HepG2 (cell line): ENCODE data around the gene NFATC4. TPM values are rescaled to one million over a fixed set of nuclear protein-coding genes. Genes with fewer than 3 reads are reported as not detected.

Experiments used
- ATAC-seq: fragments of 200-7000 bp; cut with Tn5 transposase; 3 replicates; pipeline ENCODE4 v1.9.1; 2020; ENCODE audit warnings: mild to moderate bottlenecking, moderate library complexity
- BruUV-seq: library from RNA; stranded (reverse); fragments of 400-500 nt; replicated peaks from 2 replicates; lab custom pipeline; 2021; lab: Mats Ljungman, UMichigan
- CTCF ChIA-PET: fragments of 300-600 bp; formaldehyde crosslinking; extraction: SDS; loops from one replicate; lab custom pipeline; 2021; ENCODE audit warnings: low total read pairs, inconsistent platforms, low intra/inter-chr PET ratio; lab: Yijun Ruan, JAX
- POLR2A ChIA-PET: fragments of 350-600 bp; sonication (Branson Sonifier 250); formaldehyde crosslinking; loops from one replicate; lab custom pipeline; 2020; ENCODE audit warnings: antibody characterized with exemption, inconsistent platforms; lab: Yijun Ruan, JAX
- DNase-seq: peaks from one replicate; pipeline ENCODE4 v3.0.0-alpha.2; 2015; ENCODE audit warnings: low spot score
- FAIRE-seq: peaks from 3 replicates; lab custom pipeline; 2011; peaks lifted over from hg19 to GRCh38; lab: Jason Lieb, UNC
- H2AFZ ChIP-seq: one replicate; pipeline ENCODE4 v1.6.1; 2011; ENCODE audit warnings: low read length, inconsistent platforms
- H3K27ac ChIP-seq: fragments of 300-600 bp; 3 replicates; pipeline ENCODE4 v1.8.0; 2011; ENCODE audit warnings: mixed run types, mild to moderate bottlenecking, mixed read lengths, low read length, inconsistent platforms; ENCODE audit not compliant: insufficient read depth; ENCODE audit errors: extremely low read length
- H3K27me3 ChIP-seq, 2 experiments: fragments of 200-600 bp in 1 of 2; 2 replicates in 1 of 2; 3 replicates in 1 of 2; pipeline versions ENCODE4 v1.6.0 to v1.8.0; 2011; ENCODE audit warnings: low read length in 2 of 2, mild to moderate bottlenecking in 2 of 2, moderate library complexity in 2 of 2, inconsistent platforms in 1 of 2; ENCODE audit not compliant: insufficient read depth in 2 of 2, control insufficient read depth in 1 of 2
- H3K36me3 ChIP-seq, 2 experiments: fragments of 200-600 bp in 1 of 2; replicated peaks in 1 of 2; 2 replicates in 1 of 2; 3 replicates in 1 of 2; pipeline versions ENCODE4 v1.5.1 to v1.8.0; 2011; ENCODE audit warnings: low read length in 2 of 2, inconsistent platforms in 1 of 2; ENCODE audit not compliant: insufficient read depth in 2 of 2, control insufficient read depth in 1 of 2
- H3K4me1 ChIP-seq: 2 replicates; pipeline ENCODE4 v1.5.1; 2012; ENCODE audit warnings: low read length, inconsistent platforms; ENCODE audit not compliant: insufficient read depth
- H3K4me2 ChIP-seq: 2 replicates; pipeline ENCODE4 v1.6.0; 2011; ENCODE audit warnings: low read depth, low read length, inconsistent platforms
- H3K4me3 ChIP-seq, 3 experiments: fragments of 200-600 bp in 1 of 3; sonication (generic), shearing (Covaris generic) in 1 of 3; replicated peaks in 1 of 3; 2 replicates each; pipeline ENCODE4 v1.5.1; 2011 to 2016; ENCODE audit warnings: low read length in 3 of 3, inconsistent platforms in 2 of 3, low read depth in 2 of 3, mild to moderate bottlenecking in 2 of 3, control low read depth in 1 of 3, mixed read lengths in 1 of 3; ENCODE audit not compliant: insufficient read depth in 1 of 3
- H3K79me2 ChIP-seq: one replicate; pipeline ENCODE4 v1.6.1; 2011; ENCODE audit warnings: low read length, inconsistent platforms; ENCODE audit not compliant: insufficient read depth
- H3K9ac ChIP-seq: 2 replicates; pipeline ENCODE4 v1.6.0; 2011; ENCODE audit warnings: mild to moderate bottlenecking, low read depth, low read length, inconsistent platforms; ENCODE audit not compliant: insufficient read depth
- H3K9me3 ChIP-seq: 2 replicates; pipeline ENCODE4 v1.5.1; 2012; ENCODE audit warnings: mild to moderate bottlenecking, low read length
- H4K20me1 ChIP-seq: 2 replicates; pipeline ENCODE4 v1.6.0; 2011; ENCODE audit warnings: inconsistent platforms, mild to moderate bottlenecking, low read length, moderate library complexity; ENCODE audit not compliant: insufficient read depth
- FLYWCH1 ChIP-seq: sonication (generic); formaldehyde crosslinking; IDR thresholded peaks from 2 replicates; pipeline ENCODE4 v1.8.1; 2023; ENCODE audit warnings: mild to moderate bottlenecking, missing genetic modification reagents
- GPN1 ChIP-seq: sonication (generic); formaldehyde crosslinking; IDR thresholded peaks from 2 replicates; pipeline ENCODE4 v1.5.1; 2020; ENCODE audit warnings: missing genetic modification reagents, borderline replicate concordance
- KAT2B ChIP-seq: fragments of 150-350 bp; IDR thresholded peaks from 2 replicates; pipeline ENCODE4 v1.6.1; 2014; ENCODE audit warnings: low read depth, low read length, borderline replicate concordance
- PHF21A ChIP-seq: sonication (generic); formaldehyde crosslinking; IDR thresholded peaks from 2 replicates; pipeline ENCODE4 v1.5.0; 2020; ENCODE audit warnings: mild to moderate bottlenecking, missing genetic modification reagents
- RERE ChIP-seq: IDR thresholded peaks from 2 replicates; pipeline ENCODE4 v1.6.1; 2016; ENCODE audit warnings: low read depth, missing genetic modification reagents, missing compliant biosample characterization
- RNF219 ChIP-seq: sonication (generic); formaldehyde crosslinking; IDR thresholded peaks from 2 replicates; pipeline ENCODE4 v1.5.0; 2020; ENCODE audit warnings: mild to moderate bottlenecking, missing genetic modification reagents
- SMARCC2 ChIP-seq: fragments of 450-650 bp; IDR thresholded peaks from 2 replicates; pipeline ENCODE4 v1.6.1; 2017; ENCODE audit warnings: antibody characterized with exemption, mild to moderate bottlenecking
- ZNF207 ChIP-seq: fragments of 450-650 bp; IDR thresholded peaks from 2 replicates; pipeline ENCODE4 v1.6.1; 2016; ENCODE audit warnings: antibody characterized with exemption, borderline replicate concordance
- ZNF225 ChIP-seq: sonication (generic); formaldehyde crosslinking; IDR thresholded peaks from 2 replicates; pipeline ENCODE4 v1.4.0; 2020; ENCODE audit warnings: mild to moderate bottlenecking, missing genetic modification reagents
- WGBS: methylation state at CpG from one replicate; pipeline ENCODE4 v1.1.6; 2017; ENCODE audit warnings: low lambda C conversion rate; 5-methylcytosine and 5-hydroxymethylcytosine counted together
- in situ Hi-C: cut with HindIII; loops from 2 replicates; pipeline ENCODE4 v1.10.0; 2017; ENCODE audit warnings: low pct_unique_long_range_greater_than_20kb; ENCODE audit not compliant: extremely low pct_ligation_motif_present
- intact Hi-C: fragments of 100-400 bp; cut with micrococcal nuclease; formaldehyde crosslinking; loops from one replicate; pipeline ENCODE4 v1.10.0; 2022; ENCODE audit not compliant: unreplicated experiment
- polyA plus RNA-seq, 8 experiments: library from polyadenylated mRNA; depleted of rRNA in 3 of 8; stranded (reverse) in 7 of 8; unstranded in 1 of 8; fragments of >200 nt; fragmentation: Illumina TruSeq in 4 of 8; extraction: Trizol in 4 of 8; gene quantifications; 2 replicates each; pipeline versions ENCODE4 v1.2.1 to v1.2.3, GENCODE V29; 2011 to 2016; ENCODE audit warnings: low read depth in 4 of 8, missing spikeins in 1 of 8, mixed read lengths in 1 of 8; ENCODE audit not compliant: insufficient read depth in 1 of 8
- total RNA-seq, 5 experiments: library from RNA; depleted of rRNA; stranded (reverse); fragments of >200 nt; fragmentation: Illumina TruSeq; extraction: Trizol; gene quantifications; 2 replicates each; pipeline ENCODE4 v1.2.3, GENCODE V29; 2016; ENCODE audit warnings: low read depth in 1 of 5
- TF ChIP-seq, protein P1 (sequence below): sonication (generic); formaldehyde crosslinking; IDR thresholded peaks from 2 replicates; pipeline ENCODE4 v1.5.0; 2020; ENCODE audit warnings: mild to moderate bottlenecking, missing genetic modification reagents
- TF ChIP-seq, protein P2 (sequence below): sonication (generic); formaldehyde crosslinking; IDR thresholded peaks from 2 replicates; pipeline ENCODE4 v1.5.1; 2020; ENCODE audit warnings: missing genetic modification reagents, mild to moderate bottlenecking, borderline replicate concordance

NFATC4 gene
- total and polyA plus RNA-seq, 2 of the 13 experiments (the other 11 are each of a cell fraction or from before 2014, with no cell fraction given): 0.04 to 0.15 TPM

- Histone ChIP-seq H2AFZ (no peak overlapping the region), H3K4me1 (peaks cover 26% of the 10 kb centered on the region), H3K36me3 (no peaks in the 10 kb centered on the region), H3K79me2 (no peaks in the 10 kb centered on the region), H3K4me2 (peak overlapping the region; percentile 99), H4K20me1 (no peaks in the 10 kb centered on the region), H3K27ac (no peak overlapping the region), H3K27me3 (peaks cover 20 to 44% of the 10 kb centered on the region in 2 experiments), H3K9me3 (no peaks in the 10 kb centered on the region), H3K9ac (peak overlapping the region; percentile 35; the same call in 1 of the 2 replicates), H3K4me3 (peak overlapping the region; percentile 71 to 80 (median 74))
- intact Hi-C loops: loop anchor here (1.0 to 5.0 kb wide), 5 partner anchors 33 to 196 kb away; no protein-coding TSS in a partner anchor
- DNase-seq: peak; percentile 93
- in situ Hi-C loops: loop anchor here (5.0 kb wide), 1 partner anchor 66 kb away; no protein-coding TSS in a partner anchor
- ATAC-seq: peak; percentile 77
- 1% methylated on average over 28 of the region's 28 CpGs for WGBS
- ChIA-PET CTCF (interaction anchor here (0.8 to 7.9 kb wide), 7 partner anchors 32 to 77 kb away, joined by 3 to 295 read pairs (median 9); partner anchors contain the start of genes ADCY4, CBLN3, KHNYN and SDR39U1), POLR2A (interaction anchor here (0.6 to 2.3 kb wide), 15 partner anchors 12 to 272 kb away, joined by 3 to 90 read pairs (median 5); partner anchors contain the start of genes CBLN3, CIDEB, EMC9 and KHNYN)
- peak; percentile 81 for FAIRE-seq
- no TSS peak for BruUV-seq
- TF ChIP-seq FLYWCH1 (CRISPR knock-in tag) (no peak), ZNF225 (CRISPR knock-in tag) (no peak), PHF21A (CRISPR knock-in tag) (no peak; the same call in 1 of the 2 replicates), GPN1 (no peak), ZNF207 (no peak), SMARCC2 (no peak), RERE (no peak), RNF219 (CRISPR knock-in tag) (0 out of 2 replicates have a peak, but pooled peaks have one; percentile 19), KAT2B (no peak)
- TF ChIP-seq, protein P1, sequence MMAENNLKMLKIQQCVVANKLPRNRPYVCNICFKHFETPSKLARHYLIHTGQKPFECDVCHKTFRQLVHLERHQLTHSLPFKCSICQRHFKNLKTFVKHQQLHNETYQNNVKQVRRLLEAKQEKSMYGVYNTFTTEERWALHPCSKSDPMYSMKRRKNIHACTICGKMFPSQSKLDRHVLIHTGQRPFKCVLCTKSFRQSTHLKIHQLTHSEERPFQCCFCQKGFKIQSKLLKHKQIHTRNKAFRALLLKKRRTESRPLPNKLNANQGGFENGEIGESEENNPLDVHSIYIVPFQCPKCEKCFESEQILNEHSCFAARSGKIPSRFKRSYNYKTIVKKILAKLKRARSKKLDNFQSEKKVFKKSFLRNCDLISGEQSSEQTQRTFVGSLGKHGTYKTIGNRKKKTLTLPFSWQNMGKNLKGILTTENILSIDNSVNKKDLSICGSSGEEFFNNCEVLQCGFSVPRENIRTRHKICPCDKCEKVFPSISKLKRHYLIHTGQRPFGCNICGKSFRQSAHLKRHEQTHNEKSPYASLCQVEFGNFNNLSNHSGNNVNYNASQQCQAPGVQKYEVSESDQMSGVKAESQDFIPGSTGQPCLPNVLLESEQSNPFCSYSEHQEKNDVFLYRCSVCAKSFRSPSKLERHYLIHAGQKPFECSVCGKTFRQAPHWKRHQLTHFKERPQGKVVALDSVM (CRISPR knock-in tag): peak; percentile 80; the same call in 1 of the 2 replicates
- TF ChIP-seq, protein P2, sequence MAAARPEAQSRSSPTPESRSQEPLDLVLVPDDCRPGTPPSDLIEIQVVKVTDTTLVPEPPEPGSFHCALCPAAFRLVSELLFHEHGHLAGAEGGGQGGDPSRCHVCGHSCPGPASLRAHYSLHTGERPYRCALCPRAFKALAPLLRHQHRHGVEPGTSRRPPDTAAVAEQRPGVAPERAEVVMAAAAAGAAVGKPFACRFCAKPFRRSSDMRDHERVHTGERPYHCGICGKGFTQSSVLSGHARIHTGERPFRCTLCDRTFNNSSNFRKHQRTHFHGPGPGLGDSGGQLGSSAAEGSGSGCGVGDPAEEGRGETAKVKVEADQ (CRISPR knock-in tag): peak; percentile 82; the same call in 1 of the 2 replicates
Observed at GRCh38 chr14:24365600-24366412, 2.2 kb upstream of the NFATC4 start.
